SU-DHL-6 (cell line): Measurements from ENCODE around the gene SFI1.

Experiments
- EZH2phosphoT487 ChIP-seq: fragments of 200-600 bp; sonication (generic), shearing (Covaris generic); conservative IDR thresholded peaks from 2 replicates; pipeline ENCODE4 v1.6.1; 2018; ENCODE audit warnings: mild to moderate bottlenecking, antibody characterized with exemption, low read length, moderate library complexity, mixed read lengths
- TF ChIP-seq, protein P1 (sequence below): fragments of 200-600 bp; sonication (generic); IDR thresholded peaks from one replicate; pipeline ENCODE4 v1.5.1; 2017; ENCODE audit warnings: antibody characterized with exemption, mild to moderate bottlenecking, low read length, moderate library complexity; ENCODE audit not compliant: insufficient read depth, poor library complexity, severe bottlenecking

DNA sequence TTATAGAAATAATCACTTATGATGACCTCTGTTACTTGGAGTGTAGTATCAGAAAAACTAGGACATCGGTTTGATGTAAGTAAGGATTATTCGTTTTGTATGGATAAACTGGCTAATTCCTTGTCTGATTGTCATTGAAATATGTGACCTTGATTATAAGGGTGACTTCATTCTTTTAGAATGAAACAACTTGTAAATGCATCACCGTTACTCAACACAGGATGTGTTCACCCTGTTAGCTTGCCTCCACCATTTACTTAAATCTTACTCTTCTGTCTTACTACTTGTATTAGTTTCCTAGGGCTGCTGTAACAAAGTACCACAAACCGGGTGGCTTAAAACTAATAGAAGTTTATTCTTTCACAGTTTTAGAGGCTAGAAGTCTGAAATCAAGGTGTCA is 7.9 kb downstream of the SFI1 start:
- TF ChIP-seq, protein P1, sequence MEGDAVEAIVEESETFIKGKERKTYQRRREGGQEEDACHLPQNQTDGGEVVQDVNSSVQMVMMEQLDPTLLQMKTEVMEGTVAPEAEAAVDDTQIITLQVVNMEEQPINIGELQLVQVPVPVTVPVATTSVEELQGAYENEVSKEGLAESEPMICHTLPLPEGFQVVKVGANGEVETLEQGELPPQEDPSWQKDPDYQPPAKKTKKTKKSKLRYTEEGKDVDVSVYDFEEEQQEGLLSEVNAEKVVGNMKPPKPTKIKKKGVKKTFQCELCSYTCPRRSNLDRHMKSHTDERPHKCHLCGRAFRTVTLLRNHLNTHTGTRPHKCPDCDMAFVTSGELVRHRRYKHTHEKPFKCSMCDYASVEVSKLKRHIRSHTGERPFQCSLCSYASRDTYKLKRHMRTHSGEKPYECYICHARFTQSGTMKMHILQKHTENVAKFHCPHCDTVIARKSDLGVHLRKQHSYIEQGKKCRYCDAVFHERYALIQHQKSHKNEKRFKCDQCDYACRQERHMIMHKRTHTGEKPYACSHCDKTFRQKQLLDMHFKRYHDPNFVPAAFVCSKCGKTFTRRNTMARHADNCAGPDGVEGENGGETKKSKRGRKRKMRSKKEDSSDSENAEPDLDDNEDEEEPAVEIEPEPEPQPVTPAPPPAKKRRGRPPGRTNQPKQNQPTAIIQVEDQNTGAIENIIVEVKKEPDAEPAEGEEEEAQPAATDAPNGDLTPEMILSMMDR, result no peak
- no peak for TF ChIP-seq EZH2phosphoT487
